Hematopoietic multipotent progenitor cell treated with erythropoietin and hydrocortisone succinate and interleukin-3 and kit ligand, for 4 days (in vitro differentiated cells): Measurements from ENCODE around the gene SVIL.
A peak's percentile ranks its signal among the peaks of the same experiment; 100 is the strongest.
"Not testable (repeated sequence)": the region's sequence is repeated elsewhere in the genome, so short reads cannot be mapped to it uniquely, and the experiment has no call there.

Experiments
- DNase-seq: peaks from one replicate; pipeline ENCODE4 v3.0.0-alpha.2; 2015

SVIL gene

DNA sequence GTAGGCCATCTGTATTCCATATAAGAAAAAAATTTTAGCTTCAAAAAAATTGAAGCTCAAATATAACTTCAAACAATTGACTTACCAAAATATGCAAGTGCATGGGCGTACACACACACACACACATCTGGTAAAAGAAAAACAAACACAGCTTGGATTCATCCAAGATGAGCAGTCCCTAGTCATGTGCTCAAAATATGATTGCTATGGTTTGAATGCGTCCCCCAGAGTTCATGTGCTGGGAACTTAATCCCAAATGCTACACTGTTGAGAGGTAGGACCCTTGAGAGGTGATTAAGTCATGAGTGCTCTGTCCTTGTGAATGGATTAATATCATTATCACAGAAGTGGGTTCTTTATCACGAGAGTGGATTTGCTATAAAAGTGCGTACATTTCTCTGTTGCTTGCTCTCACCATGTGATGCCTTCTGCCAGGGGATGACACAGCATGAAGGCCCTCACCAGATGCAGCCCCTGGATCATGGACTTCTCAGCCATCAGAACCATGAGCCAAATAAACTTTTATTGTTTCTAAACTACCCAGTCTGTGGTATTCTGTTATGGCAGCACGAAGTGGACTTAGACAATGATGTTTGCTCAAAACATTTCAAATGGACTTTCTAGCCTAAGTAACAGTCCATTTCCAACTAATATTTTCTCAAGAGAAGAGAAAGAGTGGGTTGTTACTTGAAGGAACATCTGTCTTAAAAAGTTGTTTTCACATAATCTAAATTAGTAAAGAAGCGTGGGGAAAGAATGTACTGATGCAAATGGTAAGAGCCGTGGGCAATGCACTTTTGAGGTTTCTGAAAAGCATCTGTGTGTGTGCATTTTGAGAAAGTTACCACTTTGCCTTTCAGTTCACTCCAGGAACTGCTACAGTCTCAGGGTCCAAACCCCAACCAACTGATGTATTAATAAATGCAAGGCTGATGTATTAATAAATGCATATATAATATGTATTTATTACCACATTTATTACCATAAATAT, 15.1 kb upstream of the SVIL start:
- no peak for DNase-seq

DNA sequence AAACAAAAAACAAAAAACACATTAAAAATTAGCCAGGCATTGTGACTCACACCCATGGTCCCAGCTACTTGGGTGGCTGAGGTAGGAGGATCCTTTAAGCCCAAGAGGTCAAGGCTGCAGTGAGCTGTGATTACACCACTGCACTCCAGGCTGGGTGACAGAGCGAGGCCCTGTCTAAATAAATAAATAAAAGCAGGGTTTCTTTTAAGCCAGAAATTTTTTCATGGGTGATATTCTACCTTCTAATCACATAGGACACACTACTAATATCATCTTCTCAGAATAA, 14.2 kb upstream of the SVIL start:
- no peak for DNase-seq

DNA sequence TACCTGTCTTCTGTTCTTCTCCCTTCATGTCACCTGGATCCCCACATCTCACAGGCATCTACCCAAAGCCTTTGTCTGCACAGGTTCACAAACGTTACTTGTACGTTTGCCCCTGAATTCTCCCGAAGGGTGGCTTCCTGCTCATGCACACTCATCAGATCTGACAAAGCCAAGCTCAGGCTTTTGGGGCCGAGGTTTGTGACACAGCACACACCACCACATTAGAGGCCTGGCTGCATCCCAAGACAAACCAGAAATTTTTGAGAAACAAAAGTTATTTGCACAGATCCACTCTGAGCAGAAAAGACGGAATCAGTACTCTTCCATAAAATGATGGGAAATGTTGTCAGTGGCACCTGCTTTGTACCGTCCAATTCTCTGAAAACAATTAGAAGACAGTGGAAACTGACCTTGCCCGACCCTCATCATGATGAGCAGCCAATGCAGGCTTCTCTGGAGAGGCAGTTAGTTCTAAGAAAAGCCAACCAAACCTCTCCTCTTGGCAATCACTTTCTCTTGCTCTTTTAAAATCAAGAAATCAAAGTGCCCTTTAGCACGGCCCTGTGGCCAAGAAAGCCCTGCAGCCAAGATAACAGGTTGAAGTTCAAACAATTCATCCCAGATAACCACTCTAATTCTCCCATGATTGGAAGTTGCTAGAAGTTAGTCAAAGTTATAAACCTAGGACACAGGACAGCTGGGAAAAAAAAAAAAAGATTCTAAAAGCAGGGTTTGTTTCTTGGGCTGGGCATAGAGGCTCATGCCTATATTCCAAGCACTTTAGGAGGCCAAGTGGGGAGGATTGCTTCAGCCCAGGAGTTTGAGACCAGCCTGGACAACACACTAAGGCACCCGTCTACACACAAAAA, 13.6 kb upstream of the SVIL start:
- peak; percentile 13 for DNase-seq

DNA sequence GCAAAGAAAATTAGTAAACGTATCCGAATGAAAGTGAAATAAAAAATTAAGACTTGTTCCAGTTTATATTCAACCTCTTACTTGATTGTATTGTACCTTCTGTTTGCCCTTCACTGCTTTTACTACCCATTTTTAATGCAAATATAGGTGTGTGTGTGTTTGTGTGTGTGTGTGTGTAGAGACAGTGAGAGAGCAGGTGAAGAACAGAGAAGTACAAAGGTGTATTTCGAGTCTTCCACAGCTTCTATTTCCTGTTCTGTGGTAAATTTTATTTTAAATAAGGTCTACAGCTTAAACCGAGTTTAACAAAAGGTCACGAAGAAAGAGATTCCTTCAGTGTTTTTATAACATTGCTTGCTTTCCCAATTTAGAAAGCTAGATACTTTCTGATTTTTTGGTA, 12.7 kb upstream of the SVIL start:
- DNase-seq = no peak

DNA sequence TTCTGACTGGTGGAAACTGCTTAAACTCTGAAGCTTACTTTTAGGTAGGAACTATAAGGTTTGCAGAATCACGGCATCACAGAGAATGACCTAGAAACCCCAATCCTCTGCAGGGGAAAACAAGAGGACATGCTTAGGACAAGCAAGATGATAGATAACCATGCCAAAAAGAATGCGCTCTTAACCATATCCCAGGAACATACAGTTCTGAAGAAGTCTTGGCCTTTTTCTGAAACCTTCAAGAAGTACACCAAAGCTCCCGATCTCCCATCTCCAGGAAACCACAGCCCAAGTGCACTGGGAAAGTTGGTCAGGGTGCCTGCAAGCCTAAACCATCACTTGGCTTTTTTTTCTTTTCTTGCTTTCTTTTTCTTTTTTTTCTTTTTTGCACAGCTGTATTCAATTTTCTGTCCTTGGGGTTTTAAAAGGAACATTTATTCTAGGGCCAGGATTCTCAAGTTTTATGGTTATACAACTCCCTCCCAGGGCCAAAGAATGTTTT, 12.2 kb upstream of the SVIL start:
- DNase-seq = no peak

DNA sequence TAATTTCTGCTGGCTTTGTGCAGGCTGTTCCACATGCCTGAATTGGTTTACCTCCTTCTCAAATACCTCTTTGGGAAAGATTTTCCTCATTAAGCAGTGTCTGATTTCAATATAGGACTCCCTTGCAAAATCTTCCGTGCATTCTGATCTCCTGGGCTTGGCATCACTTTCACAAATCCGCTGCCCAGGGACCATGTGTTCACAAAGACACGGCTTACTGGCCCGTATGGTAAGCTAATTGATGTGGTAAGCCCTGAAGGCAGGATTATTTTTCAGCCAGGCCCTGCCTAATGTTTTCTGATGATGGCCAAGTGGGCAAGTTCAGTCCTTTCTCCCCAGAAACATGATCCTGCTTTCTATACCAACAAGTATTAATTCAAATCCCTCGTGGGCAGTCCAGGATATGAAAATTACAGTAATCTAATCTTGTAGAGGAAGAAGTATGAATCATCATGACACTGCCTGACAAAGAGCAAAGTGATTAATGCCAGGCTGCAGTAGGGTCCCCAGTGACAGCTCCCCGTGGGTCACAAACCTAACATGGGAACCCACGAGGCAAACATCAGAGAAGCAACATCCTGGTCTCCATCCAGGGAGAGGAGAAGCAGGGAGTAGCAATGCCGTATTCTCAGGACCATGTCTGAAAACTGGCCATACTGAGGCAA, 11.6 kb upstream of the SVIL start:
- DNase-seq = peak; percentile 13

DNA sequence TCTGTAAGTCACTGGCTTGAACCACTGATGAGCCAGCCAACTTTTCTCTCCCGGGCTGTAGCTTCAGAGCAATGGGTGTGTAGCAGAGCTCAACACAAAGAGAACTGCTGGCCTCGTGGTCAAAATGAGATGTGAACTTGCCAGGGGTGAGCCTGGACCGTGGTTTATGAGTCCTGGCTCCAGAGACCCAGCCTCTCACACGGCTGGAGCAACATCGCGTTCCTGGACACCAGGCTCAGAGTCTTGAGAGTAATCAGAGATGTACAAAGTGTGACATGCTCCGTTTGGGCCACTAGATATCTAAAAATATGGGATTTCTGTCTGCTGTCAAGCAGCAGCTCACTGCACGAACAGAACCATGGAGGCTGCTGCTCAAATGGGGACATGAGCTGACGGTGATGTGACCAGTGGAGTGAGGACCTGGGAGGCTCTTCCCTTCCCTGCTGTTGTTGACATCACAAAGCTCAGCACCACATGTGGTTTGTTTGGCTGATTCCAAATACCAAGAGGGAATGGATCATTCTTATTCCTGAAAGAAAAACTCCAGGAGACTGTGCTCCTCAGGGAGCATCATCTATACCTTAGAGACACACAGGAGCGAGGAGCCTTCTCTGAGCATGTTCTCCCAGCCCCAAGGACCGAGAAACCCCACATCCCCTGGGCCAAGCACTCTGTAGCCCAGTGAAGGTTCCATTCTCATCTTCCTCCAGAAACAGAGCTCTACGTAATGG, 9.2 kb upstream of the SVIL start:
- DNase-seq = no peak

DNA sequence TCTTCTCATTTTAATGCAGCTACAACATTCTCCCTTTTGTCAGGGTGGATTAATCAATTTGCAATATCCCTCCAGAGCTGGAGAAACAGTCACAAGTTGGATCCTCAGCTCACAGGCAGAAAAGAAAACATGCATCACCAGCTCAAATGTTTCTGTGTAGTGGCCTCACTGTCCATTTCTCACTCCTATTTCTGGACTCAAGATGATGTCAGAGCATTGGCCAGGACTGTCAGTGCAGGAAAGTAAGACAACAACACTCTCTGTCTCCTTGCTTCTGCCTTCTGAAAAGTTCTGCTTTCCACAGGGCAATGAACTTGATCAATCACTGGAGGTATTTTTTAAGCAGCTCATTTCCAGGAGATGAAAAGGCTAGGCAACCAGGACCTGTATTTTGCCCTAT, 8.2 kb upstream of the SVIL start:
- no peak for DNase-seq

DNA sequence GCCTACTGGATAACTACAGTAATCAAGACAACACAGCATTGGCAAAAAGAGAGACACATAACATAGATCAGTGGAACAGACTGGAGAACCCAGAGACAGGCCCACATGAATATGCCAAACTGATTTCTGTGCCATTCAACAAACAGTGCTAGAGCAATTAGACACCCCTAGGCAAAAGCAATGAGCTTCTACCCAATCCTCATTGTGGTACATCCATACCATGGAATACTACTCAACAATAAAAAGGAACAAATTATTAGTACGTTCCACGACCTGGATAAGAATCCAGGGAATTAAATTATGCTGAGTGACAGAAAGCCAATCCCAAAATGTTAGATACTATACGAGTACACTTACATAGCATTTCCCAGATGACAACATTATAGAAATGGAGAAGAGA, 2.8 kb upstream of the SVIL start:
- no peak for DNase-seq

DNA sequence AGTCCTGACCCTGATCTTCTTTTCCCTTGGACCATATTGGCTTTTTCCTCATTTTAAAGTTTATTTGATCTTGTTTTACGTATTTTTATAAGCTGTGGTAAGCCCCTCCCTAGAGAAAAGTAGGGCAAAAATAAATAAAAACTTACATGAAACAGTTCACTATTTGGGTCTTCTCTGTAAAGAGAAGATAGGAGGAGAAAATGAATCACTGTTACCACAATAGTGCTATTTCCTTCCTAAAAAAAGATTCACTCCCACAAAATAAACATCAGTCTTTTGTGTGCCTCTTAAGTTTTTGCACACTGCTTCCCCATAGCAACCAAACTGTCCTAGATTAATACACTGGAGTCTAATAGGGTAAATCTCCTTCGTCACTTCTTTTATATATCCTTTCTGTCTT, 1.4 kb upstream of the SVIL start:
- DNase-seq = peak; percentile 29

DNA sequence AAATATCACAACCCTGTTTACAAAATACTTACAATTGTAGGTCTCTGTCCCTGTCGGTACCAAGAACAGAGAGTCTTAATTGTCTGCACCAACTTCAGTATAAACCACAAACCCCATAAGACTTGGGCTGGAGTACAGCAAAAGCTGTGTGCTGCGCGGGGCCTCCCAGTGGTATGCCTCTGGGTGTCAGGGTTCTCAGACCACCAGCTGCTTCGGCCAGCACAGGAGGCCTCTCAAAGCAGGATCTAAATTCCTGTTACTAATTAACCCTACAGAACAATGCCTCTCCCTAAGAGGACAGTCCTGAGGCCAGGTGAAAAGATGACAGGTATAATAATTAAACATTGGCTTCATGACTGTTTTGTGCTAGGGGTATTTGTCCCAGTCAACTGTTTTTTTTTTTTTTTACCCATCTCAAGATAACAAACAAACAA, 957 bp upstream of the SVIL start:
- no peak for DNase-seq

DNA sequence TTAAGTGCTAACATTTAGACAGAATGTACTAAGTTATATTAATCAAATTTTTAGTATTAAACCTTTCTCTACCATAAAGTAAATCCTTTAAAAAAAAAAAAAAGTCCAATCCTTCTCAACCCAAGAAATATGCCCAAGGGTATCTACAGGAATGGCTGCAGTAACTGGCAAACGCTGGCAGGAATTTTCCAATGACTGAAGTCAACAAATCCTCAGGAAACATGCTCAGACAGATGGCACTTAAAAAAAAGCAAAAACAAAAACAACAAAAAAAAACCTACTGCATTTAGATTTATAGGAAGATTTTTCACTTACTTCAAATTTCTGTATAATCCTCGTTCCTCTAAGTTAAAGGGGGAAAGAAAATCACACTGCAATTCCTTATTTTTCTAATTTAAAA, 666 bp downstream of the SVIL start:
- no peak for DNase-seq

DNA sequence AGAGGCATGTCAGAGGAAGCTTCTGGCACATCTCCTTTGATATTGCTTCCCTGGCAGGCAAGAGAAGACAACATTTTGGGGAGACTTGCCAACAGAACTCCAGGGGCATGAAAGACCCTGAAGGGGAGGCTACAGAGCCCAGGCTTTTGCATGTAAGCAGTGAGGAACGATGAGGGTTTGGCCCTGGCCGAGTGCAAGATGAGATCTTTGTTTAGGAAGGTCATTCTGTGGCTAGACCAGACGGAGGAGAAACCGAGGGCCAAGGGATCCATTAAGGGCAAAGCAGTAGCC, 3.8 kb downstream of the SVIL start:
- DNase-seq = no peak

DNA sequence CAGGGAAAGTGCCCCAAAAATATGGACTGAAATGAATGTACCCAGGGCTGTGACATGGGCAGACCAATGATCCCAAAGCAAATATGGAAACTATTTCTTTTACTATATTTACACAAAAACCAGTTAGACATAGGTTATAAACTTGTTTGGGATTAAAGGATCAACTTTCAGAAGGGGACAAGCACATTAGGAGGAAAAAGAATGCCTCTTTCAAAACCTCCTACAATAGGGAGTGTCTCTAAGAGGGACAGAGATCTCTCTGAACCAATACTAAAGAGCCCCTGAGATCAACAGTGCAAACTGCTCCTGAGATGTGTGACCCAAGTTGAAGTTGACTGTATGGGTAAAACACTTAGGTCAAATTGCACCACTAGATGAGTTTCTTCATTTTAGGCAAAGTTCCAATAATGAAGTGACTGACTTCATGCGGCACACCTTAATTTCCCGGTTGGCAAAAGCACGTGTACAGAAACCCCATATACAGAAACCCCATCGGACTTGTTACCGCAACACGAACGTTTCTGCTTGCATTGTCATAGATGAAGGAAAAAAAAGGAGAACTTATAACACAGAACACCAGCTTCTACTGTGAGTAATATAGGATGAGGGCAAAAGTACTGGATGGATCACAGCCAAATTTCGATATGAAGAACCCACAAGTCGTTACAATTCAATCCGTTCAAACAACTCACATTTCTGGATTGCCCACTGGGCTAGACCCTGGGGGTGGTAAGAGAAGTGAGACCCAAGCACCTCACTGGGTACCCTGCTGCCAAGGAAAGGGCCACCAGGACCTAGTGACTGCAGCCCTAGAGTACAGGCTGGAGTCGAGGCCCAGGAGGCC, 4.3 kb downstream of the SVIL start:
- peak; percentile 12 for DNase-seq

DNA sequence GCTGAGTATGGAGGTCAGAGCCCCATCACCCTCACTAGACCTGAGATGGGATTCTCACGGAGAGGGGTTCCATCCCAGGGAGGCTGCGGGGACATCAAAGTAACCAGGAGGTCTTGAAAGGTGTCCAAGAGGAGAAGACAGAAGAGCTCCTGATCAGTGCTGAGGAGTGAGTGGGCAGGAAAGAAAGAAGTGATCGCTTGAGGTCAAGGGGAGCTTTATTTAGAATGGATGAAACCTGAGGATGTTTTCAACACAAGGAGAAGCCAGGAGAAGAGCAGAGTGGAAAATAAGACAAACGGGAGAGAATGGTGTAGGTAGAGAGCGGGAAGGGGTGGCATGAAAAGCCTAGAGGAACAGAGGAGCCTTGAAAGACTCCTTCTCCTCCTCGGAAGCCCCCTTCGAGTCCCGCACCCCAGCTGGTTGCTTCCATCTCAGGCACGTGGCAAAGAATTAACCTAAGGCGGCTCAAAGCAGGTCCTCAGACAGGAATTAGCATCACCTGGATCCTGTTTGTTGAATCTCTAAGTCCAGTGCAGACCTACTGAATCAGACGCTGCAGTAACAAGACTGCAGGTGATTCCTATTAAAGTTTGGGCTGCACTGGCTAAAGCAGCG, 5.8 kb downstream of the SVIL start:
- DNase-seq = no peak

DNA sequence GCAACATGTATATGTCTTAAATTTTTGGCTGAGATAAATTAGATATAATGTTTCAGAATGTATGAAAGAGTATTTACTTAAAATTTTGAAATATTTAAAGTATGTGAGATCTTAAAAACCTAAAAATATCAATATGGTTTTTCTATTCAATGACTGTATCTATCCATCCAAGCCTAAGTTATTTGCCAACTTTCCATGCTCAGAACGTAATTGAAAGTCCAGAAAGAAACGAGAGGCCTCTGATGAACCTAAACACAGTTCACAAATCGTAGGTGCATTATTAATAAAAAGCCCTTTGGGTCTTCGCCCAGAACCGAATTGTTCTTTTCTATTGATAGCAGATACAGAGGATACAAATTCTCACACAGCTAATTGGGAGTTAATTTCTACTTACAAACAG, 6.5 kb downstream of the SVIL start:
- DNase-seq = no peak

DNA sequence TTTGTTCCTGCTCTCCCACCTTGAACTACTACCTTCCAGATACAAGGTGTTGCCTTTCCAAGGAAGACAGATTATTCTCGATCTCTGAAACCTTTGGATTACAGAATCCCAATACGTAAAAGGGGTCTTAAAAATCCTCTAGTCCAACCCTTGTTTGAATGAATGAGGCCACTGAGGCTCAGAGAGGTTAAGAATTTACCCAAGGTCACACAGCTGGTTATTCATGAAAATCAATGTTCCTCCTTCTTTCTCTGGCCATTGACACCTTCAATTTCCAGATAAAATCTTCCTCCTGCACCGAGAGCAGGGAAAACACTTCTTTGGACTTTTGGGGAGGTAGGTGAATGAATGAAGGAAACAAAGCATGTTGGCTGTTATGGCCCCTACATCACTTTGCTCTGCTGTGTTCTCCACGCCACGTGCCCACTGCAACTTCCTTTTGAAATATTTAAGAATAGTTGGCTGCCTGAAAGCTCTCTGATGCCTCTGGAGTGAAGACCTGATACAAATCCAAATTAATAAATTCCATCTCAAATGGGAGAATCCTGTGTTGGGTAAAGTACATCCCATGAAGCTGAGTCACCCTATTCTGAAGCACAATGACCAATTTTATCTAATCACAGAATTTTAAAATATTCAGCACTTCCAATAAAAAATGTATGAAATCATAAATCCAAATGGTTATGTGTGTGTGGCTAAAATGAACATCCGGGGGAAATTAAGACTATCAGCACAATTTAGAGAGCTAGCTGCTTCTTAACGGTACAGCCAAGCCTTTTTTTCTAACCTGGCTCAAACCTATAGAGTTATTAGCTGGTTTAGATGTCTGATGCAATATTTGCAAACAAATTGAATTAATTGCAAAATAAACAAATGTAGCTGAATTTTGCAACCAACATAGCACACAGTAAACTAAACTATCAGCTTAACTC, 7.3 kb downstream of the SVIL start:
- no peak for DNase-seq

DNA sequence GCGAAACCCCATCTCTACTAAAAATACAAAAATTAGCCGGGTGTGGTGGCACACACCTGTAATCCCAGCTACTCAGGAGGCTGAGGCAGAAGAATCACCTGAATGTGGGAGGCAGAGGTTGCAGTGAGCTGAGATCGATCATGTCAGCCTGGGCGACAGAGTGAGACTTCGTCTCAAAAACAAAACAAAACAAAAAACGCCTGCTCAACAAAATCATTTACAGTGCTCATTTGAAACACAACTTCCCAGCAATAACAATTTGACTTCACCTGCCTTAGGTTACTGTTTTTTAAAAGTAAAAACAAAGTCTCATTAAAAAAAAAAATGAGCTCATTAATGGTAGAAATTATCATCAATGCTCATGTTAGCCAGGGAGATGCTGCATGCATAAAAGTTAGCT, 10.4 kb downstream of the SVIL start:
- DNase-seq = not testable (repeated sequence)

DNA sequence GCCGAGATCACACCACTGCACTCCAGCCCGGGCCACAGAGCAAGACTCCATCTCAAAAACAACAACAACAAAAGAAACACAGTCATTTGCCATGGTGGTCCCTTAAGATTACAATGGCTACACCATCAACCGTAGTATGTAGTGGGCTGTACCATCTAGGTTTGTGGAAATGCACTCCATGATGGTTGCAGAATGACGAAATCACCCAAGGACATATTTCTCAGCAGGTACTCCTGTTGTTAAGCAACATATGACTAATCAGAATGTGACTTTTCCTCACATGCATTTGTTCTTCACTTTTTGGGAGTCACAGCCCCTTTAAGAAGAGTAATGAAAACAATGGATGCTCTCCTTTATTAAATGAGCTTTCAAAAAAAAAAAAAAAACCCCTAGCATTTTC, 11.0 kb downstream of the SVIL start:
- no peak for DNase-seq

DNA sequence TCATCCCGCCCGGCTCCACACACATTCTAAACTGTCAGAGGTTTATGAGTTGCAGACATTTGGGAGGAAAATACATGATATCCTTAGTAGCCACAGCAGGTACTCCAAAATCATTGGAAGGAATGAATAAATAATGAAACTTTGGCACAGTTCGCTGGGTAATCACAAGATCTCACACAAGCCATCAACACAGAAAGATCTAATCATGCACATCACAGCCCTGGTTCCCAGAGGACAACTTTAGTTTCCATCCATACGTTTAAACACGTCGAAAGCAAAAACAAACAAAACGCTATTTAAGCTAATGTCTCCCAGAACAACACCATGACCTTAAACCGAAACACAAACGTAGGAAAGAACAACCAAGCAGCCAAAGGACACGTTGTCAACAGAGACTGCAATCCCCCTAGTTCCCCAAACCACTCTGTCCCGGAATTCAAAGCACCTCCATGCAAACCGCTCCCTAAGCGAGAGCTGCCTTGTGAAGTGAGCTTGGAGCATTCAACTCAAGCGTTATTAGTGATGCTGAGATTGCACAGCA, 12.3 kb downstream of the SVIL start:
- no peak for DNase-seq
